ENCODE measurements around the gene CFAP20DC. TPM values are rescaled to one million over a fixed set of nuclear protein-coding genes. Genes with fewer than 3 reads are reported as not detected.
"Not testable (repeated sequence)": the region's sequence is repeated elsewhere in the genome, so short reads cannot be mapped to it uniquely, and the experiment has no call there.

The CFAP20DC gene
- total RNA-seq, 2 donors from 2014 or later = 2.6 to 2.7 TPM

GRCh38 chr3:58993547-58993946, 56.3 kb downstream of the CFAP20DC start:
- no peaks in the 10 kb centered on the region for H3K36me3 Mint-ChIP-seq
- no peak overlapping the region for H3K27ac Mint-ChIP-seq
- no peaks in the 10 kb centered on the region for H3K9me3 Mint-ChIP-seq
- DNase-seq (ENCODE audit: low spot score in 2 of 2) = no peak
- ATAC-seq = no peak

DNA sequence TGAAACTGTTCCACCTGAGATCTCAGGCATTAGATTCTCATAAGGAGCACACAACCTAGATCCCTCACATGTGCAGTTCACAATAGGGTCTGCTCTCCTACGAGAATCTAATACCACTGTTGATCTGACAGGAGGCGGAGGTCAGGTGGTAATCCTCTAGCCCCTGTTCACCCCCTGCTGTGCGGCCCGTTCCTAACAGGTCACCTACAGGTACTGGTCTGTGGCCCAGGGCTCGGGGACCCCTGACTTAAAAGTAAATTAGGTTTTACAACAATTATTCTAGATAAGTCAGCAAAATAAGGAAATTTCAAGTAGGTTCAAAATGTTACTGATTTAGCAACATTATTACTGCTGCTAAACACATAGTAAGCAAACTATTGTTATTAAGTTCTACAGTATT, 58.2 kb downstream of the CFAP20DC start:
- no peak overlapping the region for H3K27ac Mint-ChIP-seq
- ATAC-seq (no peak), DNase-seq (ENCODE audit: low spot score in 2 of 2) (no peak)
- H3K36me3 Mint-ChIP-seq = no peaks in the 10 kb centered on the region
- H3K9me3 Mint-ChIP-seq = no peaks in the 10 kb centered on the region

DNA sequence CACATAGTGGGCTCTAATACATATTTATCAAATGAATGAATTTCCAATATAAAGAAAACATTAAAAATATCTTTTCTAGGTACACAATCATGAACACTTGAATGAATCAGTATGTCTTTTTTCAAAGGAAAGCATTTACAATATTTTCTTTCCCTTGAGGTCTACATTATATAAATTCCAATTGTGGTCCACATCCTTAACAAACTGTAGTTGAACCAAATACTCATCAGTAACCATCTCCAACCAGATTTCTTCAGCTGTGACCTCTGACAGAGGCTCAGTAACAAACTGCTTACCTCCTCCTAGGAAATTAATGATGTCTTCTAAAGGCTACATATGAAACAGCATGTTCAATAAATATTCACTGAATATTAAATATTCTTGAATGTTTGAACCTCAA, 58.8 kb downstream of the CFAP20DC start:
- Mint-ChIP-seq H3K36me3 (no peaks in the 10 kb centered on the region), H3K9me3 (no peaks in the 10 kb centered on the region), H3K27ac (no peak overlapping the region)
- ATAC-seq = no peak
- DNase-seq (ENCODE audit: low spot score in 2 of 2) = no peak

DNA sequence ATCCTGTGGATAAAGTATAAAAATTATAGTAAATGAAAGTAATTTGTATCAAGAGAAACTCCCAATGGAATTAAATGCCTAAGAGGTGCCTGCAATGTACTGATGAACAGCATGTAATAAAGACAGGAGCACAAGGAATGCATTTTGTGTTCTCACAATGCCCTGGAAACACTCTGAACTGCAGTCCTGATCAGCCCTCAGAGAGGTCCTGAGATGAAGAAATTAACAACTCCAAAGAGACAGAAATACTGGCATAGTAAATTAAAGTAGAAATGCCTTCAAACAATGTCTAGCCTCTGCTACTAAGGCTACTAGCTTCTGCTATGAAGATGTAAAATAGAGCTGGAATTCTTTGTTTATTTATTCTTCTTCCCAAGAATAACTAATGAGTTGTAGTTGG, 59.9 kb downstream of the CFAP20DC start:
- Mint-ChIP-seq H3K9me3 (no peaks in the 10 kb centered on the region), H3K36me3 (no peaks in the 10 kb centered on the region), H3K27ac (no peak overlapping the region)
- no peak for ATAC-seq
- DNase-seq (ENCODE audit: low spot score in 2 of 2) = no peak

- no peaks in the 10 kb centered on the region for H3K9me3 Mint-ChIP-seq
- no peaks in the 10 kb centered on the region for H3K36me3 Mint-ChIP-seq
- no peak for ATAC-seq
- H3K27ac Mint-ChIP-seq = no peak overlapping the region
- DNase-seq (ENCODE audit: low spot score in 2 of 2) = no peak
Measured at GRCh38 chr3:58989163-58989562, 60.7 kb downstream of the CFAP20DC start.

DNA sequence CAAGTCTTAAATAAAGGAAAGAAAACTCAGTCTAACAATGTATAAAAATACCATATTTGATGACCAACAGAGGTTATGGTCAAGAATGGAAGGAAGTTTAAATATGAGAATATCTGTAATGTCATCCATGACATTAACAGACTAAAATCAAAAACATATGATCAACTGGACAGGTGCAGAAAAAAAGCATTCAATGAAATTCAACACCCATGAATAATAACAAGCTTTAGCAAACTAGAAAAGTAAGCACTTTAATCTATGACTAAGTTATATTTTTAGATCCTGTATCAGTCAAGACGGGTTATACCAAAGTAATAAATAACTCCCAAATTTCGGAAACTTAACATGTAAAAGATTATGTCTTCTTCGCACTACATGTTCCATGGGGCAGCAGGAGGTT, 61.8 kb downstream of the CFAP20DC start:
- H3K27ac Mint-ChIP-seq = no peak overlapping the region
- ATAC-seq = no peak
- no peak for DNase-seq (ENCODE audit: low spot score in 2 of 2)
- H3K9me3 Mint-ChIP-seq = no peaks in the 10 kb centered on the region
- no peaks in the 10 kb centered on the region for H3K36me3 Mint-ChIP-seq

DNA sequence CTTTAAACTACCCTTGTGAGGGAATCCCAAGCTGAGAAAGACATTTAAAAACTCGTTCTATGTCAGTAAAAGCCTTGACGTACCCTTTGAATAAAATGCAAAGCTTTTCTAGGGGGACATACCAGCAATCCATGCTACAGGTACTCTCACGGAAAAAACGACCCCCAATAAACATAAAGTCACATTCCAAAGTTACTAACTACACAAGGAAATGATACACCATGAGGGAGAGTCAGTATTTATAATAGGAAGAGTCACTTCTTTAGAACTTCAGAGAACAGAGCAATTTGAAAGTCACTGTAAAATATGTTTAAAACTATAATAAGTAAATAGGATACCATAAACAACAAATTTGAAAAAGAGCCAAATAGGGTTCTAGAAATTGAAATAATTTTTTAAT, 63.2 kb downstream of the CFAP20DC start:
- ATAC-seq (no peak), DNase-seq (ENCODE audit: low spot score in 2 of 2) (no peak)
- Mint-ChIP-seq H3K36me3 (no peaks in the 10 kb centered on the region), H3K27ac (no peak overlapping the region), H3K9me3 (no peaks in the 10 kb centered on the region)

DNA sequence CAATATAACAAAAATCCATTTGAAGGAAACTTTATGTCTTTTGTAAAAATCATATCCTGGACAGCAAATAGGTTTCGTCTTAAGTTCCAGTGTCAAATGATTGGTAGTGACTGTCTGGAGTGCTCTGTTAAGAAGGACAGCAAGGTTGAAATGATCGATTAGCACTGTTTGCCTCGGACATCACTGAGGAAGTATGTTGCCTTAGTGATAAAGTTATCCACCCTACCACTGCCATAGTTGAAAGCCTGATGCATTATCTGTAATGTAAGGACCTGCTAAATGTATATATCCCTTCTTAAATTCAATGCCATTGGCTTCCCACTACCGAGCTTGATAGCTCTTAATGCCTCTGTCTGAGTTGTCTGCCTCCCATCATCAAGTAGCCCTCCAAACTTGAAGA, 70.0 kb downstream of the CFAP20DC start:
- no peak for ATAC-seq
- no peaks in the 10 kb centered on the region for H3K9me3 Mint-ChIP-seq
- H3K36me3 Mint-ChIP-seq = no peaks in the 10 kb centered on the region

DNA sequence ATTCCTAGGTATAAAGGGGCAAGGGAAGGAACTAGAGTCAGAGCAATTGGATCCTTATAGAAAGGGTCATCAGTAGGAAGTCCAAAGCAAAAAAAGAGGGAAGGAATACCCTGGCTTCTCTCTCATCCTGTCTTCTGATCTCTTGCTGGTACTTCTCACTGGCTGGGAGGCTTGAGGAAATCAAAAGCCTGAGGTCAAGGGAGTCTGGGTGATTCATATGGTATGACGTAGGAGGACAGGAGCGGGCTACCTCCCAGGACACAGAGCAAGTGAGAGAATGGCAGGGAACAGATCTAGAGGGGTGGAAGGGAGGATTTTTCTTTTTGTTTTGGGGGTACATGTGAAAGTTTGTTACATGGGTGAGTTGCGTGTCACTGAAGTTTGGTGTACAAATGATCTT, 76.0 kb downstream of the CFAP20DC start:
- Mint-ChIP-seq H3K36me3 (no peaks in the 10 kb centered on the region), H3K27ac (no peak overlapping the region), H3K9me3 (no peaks in the 10 kb centered on the region)
- DNase-seq (ENCODE audit: low spot score in 2 of 2) (no peak), ATAC-seq (no peak)

More for the DNA sequence above, 70.0 kb downstream of the CFAP20DC start:
- no peak for DNase-seq (ENCODE audit: low spot score in 2 of 2)
- H3K27ac Mint-ChIP-seq = no peak overlapping the region

- not testable (repeated sequence) for DNase-seq (ENCODE audit: low spot score in 2 of 2)
Measured at GRCh38 chr3:58967866-58968265, 82.0 kb downstream of the CFAP20DC start.

GRCh38 chr3:58965865-58966264, 84.0 kb downstream of the CFAP20DC start:
- H3K27ac Mint-ChIP-seq = no peak overlapping the region
- no peaks in the 10 kb centered on the region for H3K9me3 Mint-ChIP-seq
- H3K36me3 Mint-ChIP-seq = no peaks in the 10 kb centered on the region
- DNase-seq (ENCODE audit: low spot score in 2 of 2) = no peak
- ATAC-seq = no peak

More at GRCh38 chr3:58967866-58968265, 82.0 kb downstream of the CFAP20DC start:
- not testable (repeated sequence) for H3K9me3 Mint-ChIP-seq, ATAC-seq, H3K27ac Mint-ChIP-seq, H3K36me3 Mint-ChIP-seq

- no peak overlapping the region for H3K27ac Mint-ChIP-seq
- no peaks in the 10 kb centered on the region for H3K9me3 Mint-ChIP-seq
- ATAC-seq = no peak
- no peak for DNase-seq (ENCODE audit: low spot score in 2 of 2)
- H3K36me3 Mint-ChIP-seq = no peaks in the 10 kb centered on the region
Measured at GRCh38 chr3:58963928-58964503, 85.8 kb downstream of the CFAP20DC start.

DNA sequence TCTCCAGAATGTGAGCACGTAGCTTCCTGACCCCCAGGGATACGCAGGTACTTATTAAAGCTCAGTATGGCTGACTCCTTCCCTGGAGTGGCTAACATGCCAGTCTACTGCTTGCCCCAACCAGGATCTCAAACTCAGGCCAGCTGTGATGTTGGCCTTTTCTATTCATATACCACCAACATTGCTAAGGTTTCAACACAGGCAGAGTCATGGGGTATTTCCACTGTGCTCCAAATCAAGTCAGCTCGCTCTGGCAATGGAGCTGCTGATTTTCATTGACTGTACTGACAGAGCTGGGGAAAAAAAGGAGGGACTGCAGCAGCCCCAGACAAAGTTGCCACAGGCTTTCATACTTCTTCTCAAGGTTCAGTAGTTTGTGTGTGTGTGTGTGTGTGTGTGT, 87.0 kb downstream of the CFAP20DC start:
- DNase-seq (ENCODE audit: low spot score in 2 of 2) (no peak), ATAC-seq (no peak)
- Mint-ChIP-seq H3K36me3 (no peaks in the 10 kb centered on the region), H3K27ac (no peak overlapping the region), H3K9me3 (no peaks in the 10 kb centered on the region)

DNA sequence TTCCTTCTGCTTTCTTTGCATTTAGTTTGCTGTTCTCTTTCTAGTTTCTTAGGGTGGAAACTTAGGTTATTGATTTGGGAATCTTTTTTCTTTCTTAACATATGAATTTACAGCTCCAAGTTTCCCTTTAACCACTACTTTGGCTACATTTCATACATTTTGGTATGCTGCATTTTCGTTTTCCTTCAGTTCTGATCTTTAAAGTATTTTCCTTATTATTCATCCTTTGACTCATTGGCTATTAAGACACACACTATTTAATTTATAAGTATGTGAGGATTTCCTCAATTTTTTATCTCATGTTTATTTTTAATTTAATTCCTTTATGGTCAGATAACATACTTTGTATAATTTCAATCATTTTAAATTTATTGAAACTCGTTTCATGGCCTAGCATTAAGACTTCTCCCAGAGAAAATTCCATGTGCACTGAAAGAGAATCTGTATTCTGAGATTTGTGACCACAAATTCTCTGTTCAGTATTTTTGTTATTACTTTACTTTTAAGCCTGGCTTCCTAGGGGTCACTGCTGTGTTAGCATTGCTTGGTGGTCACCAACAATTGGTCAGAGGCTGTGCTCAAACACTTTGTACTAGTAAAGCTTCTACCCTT, 87.7 kb downstream of the CFAP20DC start:
- Mint-ChIP-seq H3K9me3 (no peaks in the 10 kb centered on the region), H3K36me3 (no peaks in the 10 kb centered on the region), H3K27ac (no peak overlapping the region)
- DNase-seq (ENCODE audit: low spot score in 2 of 2) (no peak), ATAC-seq (no peak)

DNA sequence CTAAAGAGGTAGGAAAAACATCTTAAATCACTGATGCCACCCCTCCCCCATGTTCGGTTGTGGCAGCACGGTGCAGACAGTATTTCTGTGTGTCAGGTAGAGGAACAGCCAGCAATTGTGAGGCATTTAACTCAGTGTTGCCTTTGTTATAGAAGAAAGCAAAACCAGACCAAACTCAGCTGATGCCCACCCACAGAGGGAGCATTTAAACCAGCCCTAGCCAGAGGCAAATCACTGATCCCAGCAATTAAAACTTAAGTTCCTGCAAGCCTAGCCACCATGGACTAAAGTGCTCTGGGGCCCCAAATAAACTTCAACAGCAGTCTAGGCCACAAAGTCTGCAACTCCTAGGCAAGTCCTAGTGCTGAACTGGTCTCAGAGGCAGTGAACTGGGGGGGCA, 94.5 kb downstream of the CFAP20DC start:
- H3K9me3 Mint-ChIP-seq = no peaks in the 10 kb centered on the region
- ATAC-seq (no peak), DNase-seq (ENCODE audit: low spot score in 2 of 2) (no peak)
- H3K27ac Mint-ChIP-seq = no peak overlapping the region
- H3K36me3 Mint-ChIP-seq = no peaks in the 10 kb centered on the region

DNA sequence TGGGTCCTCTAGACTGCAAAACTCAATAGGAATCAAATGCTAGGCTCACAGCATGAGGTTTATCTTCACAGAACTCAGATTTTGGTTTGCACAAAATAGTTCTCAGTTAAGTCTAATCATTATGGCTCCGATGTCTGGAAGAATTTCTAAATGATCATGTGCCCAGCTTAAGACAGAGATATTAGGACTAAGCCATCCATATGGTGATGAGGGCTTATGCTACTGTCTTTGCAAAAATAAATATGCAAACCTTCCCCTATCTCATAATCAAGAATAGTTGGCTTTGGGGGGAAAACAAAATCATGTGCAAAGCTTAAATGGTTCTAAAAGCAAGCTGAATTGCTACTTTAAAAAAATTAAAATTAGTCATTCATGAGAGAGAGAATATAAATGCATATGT, 96.5 kb downstream of the CFAP20DC start:
- no peak overlapping the region for H3K27ac Mint-ChIP-seq
- DNase-seq (ENCODE audit: low spot score in 2 of 2) (no peak), ATAC-seq (no peak)
- H3K36me3 Mint-ChIP-seq = no peaks in the 10 kb centered on the region
- peaks cover 4 to 6% of the 10 kb centered on the region in 2 donors for H3K9me3 Mint-ChIP-seq

DNA sequence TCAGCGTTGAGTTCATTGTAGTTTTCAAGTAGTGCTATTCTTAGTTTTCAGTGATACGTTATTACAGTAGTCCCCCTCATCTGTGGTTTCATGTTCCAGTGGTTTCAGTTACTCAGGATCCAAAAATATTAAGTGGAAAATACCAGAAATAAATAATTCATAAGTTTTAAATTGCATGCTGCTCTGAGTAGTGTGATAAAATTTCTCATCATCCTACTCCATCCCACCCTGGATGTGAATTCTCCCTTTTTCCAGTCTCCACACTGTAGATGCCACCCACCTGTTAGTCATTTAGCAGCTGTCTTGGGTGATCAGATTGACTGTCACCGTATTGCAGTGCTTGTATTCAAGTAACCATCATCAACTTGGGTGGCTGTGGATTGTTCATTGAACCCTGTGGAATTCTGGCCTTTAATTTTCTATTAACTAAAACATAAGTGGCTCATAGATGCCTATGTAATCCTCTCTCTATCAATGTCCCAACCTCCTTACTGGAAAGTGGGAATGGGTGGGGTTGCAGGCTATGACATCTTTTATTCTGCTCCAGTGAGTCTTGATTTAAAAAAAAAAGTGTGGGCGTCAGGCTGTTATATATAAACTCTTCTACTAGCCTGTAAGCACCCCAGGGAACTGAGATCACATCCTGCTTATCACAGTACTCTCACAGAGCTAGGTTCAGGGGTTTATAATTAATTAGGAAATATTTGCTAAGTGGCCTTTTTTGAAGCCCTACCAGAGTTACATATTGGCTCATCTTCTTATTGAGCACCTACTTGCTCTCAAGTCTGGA, 97.5 kb downstream of the CFAP20DC start:
- ATAC-seq (no peak), DNase-seq (ENCODE audit: low spot score in 2 of 2) (no peak)
- H3K27ac Mint-ChIP-seq = no peak overlapping the region
- no peaks in the 10 kb centered on the region for H3K36me3 Mint-ChIP-seq
- peaks cover 4 to 9% of the 10 kb centered on the region in 2 donors for H3K9me3 Mint-ChIP-seq

DNA sequence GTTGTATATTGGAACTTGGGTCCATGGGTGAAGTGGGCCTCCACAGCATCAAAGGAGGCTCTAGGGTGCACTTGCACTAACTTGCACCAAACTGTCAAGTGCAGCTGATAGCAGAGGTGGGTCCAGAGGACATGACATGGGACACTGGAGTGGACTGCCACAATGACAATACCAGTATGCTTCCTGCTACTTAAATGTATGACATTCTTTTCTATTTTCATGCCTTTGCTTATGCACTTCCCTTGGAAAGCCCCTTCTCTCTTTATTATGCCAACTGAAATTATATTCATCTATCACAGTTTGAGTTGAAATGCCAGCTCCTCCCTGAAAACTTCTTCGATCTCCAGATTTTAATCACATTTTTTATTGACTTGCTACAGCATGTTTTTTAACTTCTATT, 101.8 kb downstream of the CFAP20DC start:
- H3K36me3 Mint-ChIP-seq = no peaks in the 10 kb centered on the region
- no peak for ATAC-seq
- no peak overlapping the region for H3K27ac Mint-ChIP-seq
- no peak for DNase-seq (ENCODE audit: low spot score in 2 of 2)
- H3K9me3 Mint-ChIP-seq = peaks cover 4 to 9% of the 10 kb centered on the region in 2 donors
